Mesenchymal stem cell (in vitro differentiated cells and primary cell): ENCODE results near the gene HPS4.

Source experiments
- DNase-seq: peaks from one replicate; pipeline ENCODE4 v3.0.0-alpha.2; 2013
- H2AFZ ChIP-seq: one replicate; pipeline ENCODE4 v1.6.1; 2013; ENCODE audit warnings: low read depth, mild to moderate bottlenecking, control low read depth, inconsistent platforms, low read length, moderate library complexity
- H2AK5ac ChIP-seq: 2 replicates; pipeline ENCODE4 v1.6.1; 2013; ENCODE audit warnings: low read length, moderate library complexity, mild to moderate bottlenecking, inconsistent platforms; ENCODE audit not compliant: severe bottlenecking
- H2BK120ac ChIP-seq: one replicate; pipeline ENCODE4 v1.6.1; 2013; ENCODE audit warnings: low read depth, mild to moderate bottlenecking, inconsistent platforms, low read length, moderate library complexity
- H2BK12ac ChIP-seq, 2 experiments: one replicate each; pipeline ENCODE4 v1.6.1; 2013; ENCODE audit warnings: inconsistent platforms in 2 of 2, low read length in 2 of 2, mild to moderate bottlenecking in 2 of 2, moderate library complexity in 2 of 2, control low read depth in 1 of 2
- H2BK15ac ChIP-seq: one replicate; pipeline ENCODE4 v1.6.1; 2013; ENCODE audit warnings: mild to moderate bottlenecking, low read depth, inconsistent platforms; ENCODE audit not compliant: poor library complexity, severe bottlenecking
- H2BK5ac ChIP-seq: 2 replicates; pipeline ENCODE4 v1.6.1; 2013; ENCODE audit warnings: low read depth, mild to moderate bottlenecking, low read length, control low read depth, inconsistent platforms; ENCODE audit not compliant: poor library complexity, severe bottlenecking
- H3K14ac ChIP-seq, 2 experiments: one replicate each; pipeline ENCODE4 v1.6.1; 2013; ENCODE audit warnings: inconsistent platforms in 2 of 2, low read length in 2 of 2, control low read depth in 1 of 2, mild to moderate bottlenecking in 1 of 2, moderate library complexity in 1 of 2
- H3K18ac ChIP-seq, 2 experiments: one replicate each; pipeline ENCODE4 v1.6.1; 2013; ENCODE audit warnings: inconsistent platforms in 2 of 2, low read length in 2 of 2, control low read depth in 1 of 2, low read depth in 1 of 2, mild to moderate bottlenecking in 1 of 2
- H3K23ac ChIP-seq, 2 experiments: one replicate each; pipeline ENCODE4 v1.6.1; 2013; ENCODE audit warnings: inconsistent platforms in 2 of 2, low read length in 2 of 2, mild to moderate bottlenecking in 2 of 2, moderate library complexity in 2 of 2, control low read depth in 1 of 2
- H3K27ac ChIP-seq: 2 replicates; pipeline ENCODE4 v1.5.1; 2013; ENCODE audit warnings: mild to moderate bottlenecking, moderate library complexity, low read length, control low read depth, inconsistent platforms; ENCODE audit not compliant: poor library complexity, severe bottlenecking
- H3K27me3 ChIP-seq, 2 experiments: 2 replicates each; pipeline versions ENCODE4 v1.6.1 to v1.7.0; 2013; ENCODE audit warnings: low read length in 2 of 2, mild to moderate bottlenecking in 2 of 2, moderate library complexity in 2 of 2, control low read depth in 1 of 2, inconsistent platforms in 1 of 2; ENCODE audit not compliant: control insufficient read depth in 1 of 2, insufficient read depth in 1 of 2
- H3K36me3 ChIP-seq, 2 experiments: 2 replicates each; pipeline versions ENCODE4 v1.6.1 to v1.7.0; 2013; ENCODE audit warnings: low read length in 2 of 2, control low read depth in 1 of 2, inconsistent platforms in 1 of 2, low read depth in 1 of 2, mild to moderate bottlenecking in 1 of 2; ENCODE audit not compliant: insufficient read depth in 2 of 2, control insufficient read depth in 1 of 2
- H3K4ac ChIP-seq, 2 experiments: one replicate each; pipeline ENCODE4 v1.6.1; 2013; ENCODE audit warnings: inconsistent platforms in 2 of 2, low read length in 2 of 2, mild to moderate bottlenecking in 2 of 2, moderate library complexity in 2 of 2, control low read depth in 1 of 2, low read depth in 1 of 2
- H3K4me1 ChIP-seq: 2 replicates; pipeline ENCODE4 v1.6.1; 2013; ENCODE audit warnings: low read depth, low read length, control low read depth; ENCODE audit not compliant: control insufficient read depth, insufficient read depth
- H3K4me2 ChIP-seq: 2 replicates; pipeline ENCODE4 v1.6.1; 2013; ENCODE audit warnings: low read length, mild to moderate bottlenecking, inconsistent platforms; ENCODE audit not compliant: poor library complexity, severe bottlenecking
- H3K4me3 ChIP-seq, 2 experiments: 2 replicates each; pipeline versions ENCODE4 v1.5.1 to v1.7.0; 2013; ENCODE audit warnings: low read length in 2 of 2, mild to moderate bottlenecking in 2 of 2, control low read depth in 1 of 2, low read depth in 1 of 2; ENCODE audit not compliant: insufficient read depth in 1 of 2
- H3K79me1 ChIP-seq: replicated peaks from 2 replicates; pipeline ENCODE4 v1.6.1; 2013; ENCODE audit warnings: mild to moderate bottlenecking, control low read depth, low read length, inconsistent platforms; ENCODE audit not compliant: poor library complexity, severe bottlenecking
- H3K9ac ChIP-seq: 2 replicates; pipeline ENCODE4 v1.7.0; 2013; ENCODE audit warnings: mild to moderate bottlenecking, low read length, moderate library complexity
- H3K9me3 ChIP-seq: 2 replicates; pipeline ENCODE4 v1.7.0; 2013; ENCODE audit warnings: mild to moderate bottlenecking, low read length; ENCODE audit not compliant: control insufficient read depth
- H4K8ac ChIP-seq: one replicate; pipeline ENCODE4 v1.6.1; 2013; ENCODE audit warnings: inconsistent platforms, mild to moderate bottlenecking, low read length, moderate library complexity
- H4K91ac ChIP-seq: one replicate; pipeline ENCODE4 v1.6.1; 2013; ENCODE audit warnings: mild to moderate bottlenecking, low read length, inconsistent platforms
- WGBS: methylation state at CpG from one replicate; pipeline ENCODE4 v1.1.7; 2013; ENCODE audit warnings: mixed read lengths; 5-methylcytosine and 5-hydroxymethylcytosine counted together

HPS4 gene

GRCh38 chr22:26461188-26461810, 22.3 kb downstream of the HPS4 start:
- peak; percentile 55 for DNase-seq
- Histone ChIP-seq H3K79me1 (peaks cover 33% of the 10 kb centered on the region), H3K27me3 (no peaks in the 10 kb centered on the region), H3K9ac (peak overlapping the region; percentile 33), H2AFZ (no peak overlapping the region), H3K14ac (no peak overlapping the region), H2BK5ac (no peak overlapping the region), H3K4me3 (no peak overlapping the region), H3K23ac (no peak overlapping the region), H2BK120ac (no peak overlapping the region), H3K18ac (no peak overlapping the region), H3K4me2 (no peak overlapping the region), H4K91ac (no peak overlapping the region), H3K9me3 (no peaks in the 10 kb centered on the region), H2BK15ac (no peak overlapping the region), H4K8ac (no peak overlapping the region), H3K4ac (no peak overlapping the region), H3K4me1 (peaks cover 4% of the 10 kb centered on the region), H3K27ac (no peak overlapping the region), H2AK5ac (no peak overlapping the region), H2BK12ac (no peak overlapping the region), H3K36me3 (peaks cover 60 to 85% of the 10 kb centered on the region in 2 experiments)
- 4% methylated on average over 2 of the region's 3 CpGs for WGBS

- H3K23ac ChIP-seq: no peak overlapping the region
- no peak overlapping the region for H2AK5ac ChIP-seq
- H2BK12ac ChIP-seq: no peak overlapping the region
- H2AFZ ChIP-seq: no peak overlapping the region
- no peak overlapping the region for H2BK5ac ChIP-seq
- H3K4ac ChIP-seq: no peak overlapping the region
- H3K27me3 ChIP-seq: no peaks in the 10 kb centered on the region
- no peak overlapping the region for H2BK120ac ChIP-seq
- H3K9ac ChIP-seq: no peak overlapping the region
- no peak overlapping the region for H3K18ac ChIP-seq
- no peaks in the 10 kb centered on the region for H3K9me3 ChIP-seq
- no peak overlapping the region for H2BK15ac ChIP-seq
- H3K14ac ChIP-seq: no peak overlapping the region
- WGBS: 90% methylated on average over 5 of the region's 6 CpGs
- peaks cover 4% of the 10 kb centered on the region for H3K4me1 ChIP-seq
- no peak overlapping the region for H4K91ac ChIP-seq
- peaks cover 55 to 81% of the 10 kb centered on the region in 2 experiments for H3K36me3 ChIP-seq
- peaks cover 34% of the 10 kb centered on the region for H3K79me1 ChIP-seq
- no peak overlapping the region for H4K8ac ChIP-seq
- DNase-seq: no peak
- H3K27ac ChIP-seq: no peak overlapping the region
- H3K4me3 ChIP-seq: no peak overlapping the region
- H3K4me2 ChIP-seq: no peak overlapping the region
Observed at GRCh38 chr22:26460202-26460601, 23.4 kb downstream of the HPS4 start.

DNA sequence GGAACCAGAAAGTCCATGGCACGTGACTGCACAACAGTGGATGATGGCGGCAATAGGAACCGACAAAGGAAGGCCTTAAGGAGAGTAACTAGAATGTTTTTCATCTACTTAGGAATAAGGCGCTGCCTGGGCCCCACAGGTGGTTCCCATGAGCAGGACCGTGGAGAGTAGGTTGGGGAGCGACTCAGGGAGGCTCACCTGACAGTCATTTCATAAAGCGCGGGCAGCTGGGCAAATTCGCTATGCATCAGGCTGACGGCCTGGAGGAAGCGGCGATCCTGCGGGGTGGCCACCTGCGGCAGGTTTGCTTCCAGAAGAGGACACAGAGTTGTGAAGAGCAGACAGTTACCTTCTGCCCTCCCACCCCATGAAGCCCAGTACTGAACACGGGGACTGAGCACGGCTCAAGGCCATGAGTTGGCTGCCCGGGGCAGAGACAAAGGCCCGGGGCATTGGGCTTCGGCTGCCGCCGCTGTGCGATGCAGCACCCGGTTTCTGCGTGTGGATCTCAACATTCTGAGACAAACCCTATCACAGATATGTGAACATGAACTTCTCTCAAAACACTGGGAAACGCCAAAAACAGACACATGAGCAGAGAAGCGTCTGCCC, 25.8 kb downstream of the HPS4 start:
- WGBS: 97% methylated on average over 26 of the region's 26 CpGs
- H2BK120ac ChIP-seq: no peak overlapping the region

GRCh38 chr22:26453812-26454500, 29.6 kb downstream of the HPS4 start:
- Histone ChIP-seq H3K4ac (no peak overlapping the region), H2BK15ac (no peak overlapping the region), H3K18ac (no peak overlapping the region), H2AK5ac (no peak overlapping the region), H3K9ac (no peak overlapping the region), H3K4me1 (no peaks in the 10 kb centered on the region), H3K27ac (no peak overlapping the region), H3K14ac (no peak overlapping the region), H3K27me3 (no peaks in the 10 kb centered on the region), H4K91ac (no peak overlapping the region), H3K23ac (no peak overlapping the region), H3K36me3 (peaks cover 60 to 79% of the 10 kb centered on the region in 2 experiments), H3K4me2 (no peak overlapping the region), H2BK120ac (no peak overlapping the region), H2AFZ (no peak overlapping the region), H3K9me3 (no peaks in the 10 kb centered on the region), H4K8ac (no peak overlapping the region), H2BK5ac (no peak overlapping the region), H3K4me3 (no peak overlapping the region), H3K79me1 (peaks cover 29% of the 10 kb centered on the region), H2BK12ac (no peak overlapping the region)
- 92% methylated on average over 4 of the region's 5 CpGs for WGBS
- DNase-seq: no peak

More for the DNA sequence above, 25.8 kb downstream of the HPS4 start:
- H4K91ac ChIP-seq: peak overlapping the region; percentile 36
- no peak overlapping the region for H2BK12ac ChIP-seq
- H3K27me3 ChIP-seq: no peaks in the 10 kb centered on the region
- H3K9ac ChIP-seq: no peak overlapping the region
- H3K14ac ChIP-seq: no peak overlapping the region
- H3K4me3 ChIP-seq: no peak overlapping the region
- no peak overlapping the region for H4K8ac ChIP-seq
- peaks cover 33% of the 10 kb centered on the region for H3K79me1 ChIP-seq
- no peak overlapping the region for H3K27ac ChIP-seq
- H2BK5ac ChIP-seq: no peak overlapping the region
- H3K23ac ChIP-seq: no peak overlapping the region
- no peak for DNase-seq
- peaks cover 2% of the 10 kb centered on the region for H3K4me1 ChIP-seq
- no peak overlapping the region for H2AFZ ChIP-seq
- H2AK5ac ChIP-seq: no peak overlapping the region
- no peak overlapping the region for H3K4me2 ChIP-seq
- no peak overlapping the region for H3K4ac ChIP-seq
- H3K9me3 ChIP-seq: no peaks in the 10 kb centered on the region
- H3K36me3 ChIP-seq: peaks cover 46 to 72% of the 10 kb centered on the region in 2 experiments
- no peak overlapping the region for H3K18ac ChIP-seq
- no peak overlapping the region for H2BK15ac ChIP-seq
